ENCODE results near the gene IL16.
"Not testable (repeated sequence)": the region's sequence is repeated elsewhere in the genome, so short reads cannot be mapped to it uniquely, and the experiment has no call there.

Gene IL16

GRCh38 chr15:81157195-81157938 is 39.3 kb upstream of the IL16 start:
- no peak overlapping the region for H3K4me3 ChIP-seq (ENCODE audit: low read depth, low read length)
- TF ChIP-seq CTCF (IDR thresholded peaks at IDR 0.05; ENCODE audit: low read depth, low read length, missing control alignments) = no peak
- DNase-seq (ENCODE audit: low read depth) = no peak
- in situ Hi-C loops (cut with HindIII; ENCODE audit: low sequenced_read_pairs) = no loop called here

GRCh38 chr15:81157939-81158223 is 38.8 kb upstream of the IL16 start:
- in situ Hi-C loops (cut with HindIII; ENCODE audit: low sequenced_read_pairs) = no loop called here
- no peak for DNase-seq (ENCODE audit: low read depth)

GRCh38 chr15:81158561-81158960 is 38.1 kb upstream of the IL16 start:
- H3K4me3 ChIP-seq (ENCODE audit: low read depth, low read length); in situ Hi-C loops (cut with HindIII; ENCODE audit: low sequenced_read_pairs); DNase-seq (ENCODE audit: low read depth): not testable (repeated sequence)

More at GRCh38 chr15:81157939-81158223, 38.8 kb upstream of the IL16 start:
- TF ChIP-seq CTCF (IDR thresholded peaks at IDR 0.05; ENCODE audit: low read depth, low read length, missing control alignments) = no peak
- no peak overlapping the region for H3K4me3 ChIP-seq (ENCODE audit: low read depth, low read length)

GRCh38 chr15:81160312-81161159 is 36.1 kb upstream of the IL16 start:
- in situ Hi-C loops (cut with HindIII; ENCODE audit: low sequenced_read_pairs) = no loop called here
- DNase-seq (ENCODE audit: low read depth) = peak; percentile 26
- H3K4me3 ChIP-seq (ENCODE audit: low read depth, low read length) = no peak overlapping the region
- TF ChIP-seq CTCF (IDR thresholded peaks at IDR 0.05; ENCODE audit: low read depth, low read length, missing control alignments) = no peak

- in situ Hi-C loops (cut with HindIII; ENCODE audit: low sequenced_read_pairs) = no loop called here
- DNase-seq (ENCODE audit: low read depth) = no peak
- no peak for TF ChIP-seq CTCF (IDR thresholded peaks at IDR 0.05; ENCODE audit: low read depth, low read length, missing control alignments)
- H3K4me3 ChIP-seq (ENCODE audit: low read depth, low read length) = no peak overlapping the region
Observed at GRCh38 chr15:81161160-81161673, 35.5 kb upstream of the IL16 start.

GRCh38 chr15:81161851-81162250 is 34.8 kb upstream of the IL16 start:
- H3K4me3 ChIP-seq (ENCODE audit: low read depth, low read length) = no peak overlapping the region
- in situ Hi-C loops (cut with HindIII; ENCODE audit: low sequenced_read_pairs) = no loop called here
- no peak for TF ChIP-seq CTCF (IDR thresholded peaks at IDR 0.05; ENCODE audit: low read depth, low read length, missing control alignments)
- DNase-seq (ENCODE audit: low read depth) = no peak

Measured in astrocyte of the cerebellum (primary cell).